GM12878 (cell line): ENCODE measurements around the gene EDC4. TPM values are rescaled to one million over a fixed set of nuclear protein-coding genes. Genes with fewer than 3 reads are reported as not detected.

Experiments
- ATAC-seq: fragments of 200-7000 bp; cut with Tn5 transposase; 3 replicates; pipeline ENCODE4 v1.9.1; 2020; ENCODE audit warnings: mild to moderate bottlenecking, moderate library complexity
- BruUV-seq: library from RNA; stranded (reverse); fragments of 400-500 nt; replicated peaks from 2 replicates; lab custom pipeline; 2021; lab: Mats Ljungman, UMichigan
- CTCF ChIA-PET: fragments of 300-600 bp; sonication (Branson Sonifier 250); formaldehyde crosslinking; extraction: SDS; loops from one replicate; lab custom pipeline; 2021; ENCODE audit warnings: inconsistent platforms; lab: Yijun Ruan, JAX
- POLR2A ChIA-PET: fragments of 350-600 bp; formaldehyde crosslinking; extraction: SDS; loops from one replicate; lab custom pipeline; 2021; ENCODE audit warnings: inconsistent platforms; lab: Charles Lee
- RAD21 ChIA-PET: fragments of 300-600 bp; sonication (Branson Sonifier 250); formaldehyde crosslinking; loops from one replicate; lab custom pipeline; 2023; ENCODE audit warnings: antibody characterized with exemption; ENCODE audit not compliant: unreplicated experiment; lab: Charles Lee
- SMC1A ChIA-PET: fragments of 300-600 bp; sonication (Branson Sonifier 250); formaldehyde crosslinking; loops from one replicate; lab custom pipeline; 2023; ENCODE audit not compliant: unreplicated experiment, uncharacterized antibody; lab: Charles Lee
- DNase-seq: peaks from one replicate; pipeline ENCODE4 v3.0.0-alpha.2; 2011; ENCODE audit warnings: low read depth, low spot score
- FAIRE-seq: peaks from 3 replicates; lab custom pipeline; 2011; peaks lifted over from hg19 to GRCh38; lab: Jason Lieb, UNC
- H2AFZ ChIP-seq: 2 replicates; pipeline ENCODE4 v1.6.0; 2011; ENCODE audit warnings: low read depth, low read length, control low read depth; ENCODE audit not compliant: control insufficient read depth
- H3K27ac ChIP-seq: 2 replicates; pipeline ENCODE4 v1.5.1; 2011; ENCODE audit warnings: control low read depth; ENCODE audit not compliant: control insufficient read depth, insufficient read depth
- H3K27me3 ChIP-seq, 2 experiments: replicated peaks in 1 of 2; 2 replicates each; pipeline versions ENCODE4 v1.6.0 to v1.6.1; 2011; ENCODE audit warnings: low read length in 1 of 2; ENCODE audit not compliant: control insufficient read depth in 2 of 2, insufficient read depth in 2 of 2
- H3K36me3 ChIP-seq, 2 experiments: 2 replicates each; pipeline ENCODE4 v1.5.1; 2011; ENCODE audit warnings: low read length in 1 of 2; ENCODE audit not compliant: control insufficient read depth in 2 of 2, insufficient read depth in 2 of 2
- H3K4me1 ChIP-seq: 2 replicates; pipeline ENCODE4 v1.6.1; 2011; ENCODE audit warnings: mild to moderate bottlenecking, low read length, moderate library complexity, mixed read lengths; ENCODE audit not compliant: control insufficient read depth, insufficient read depth
- H3K4me2 ChIP-seq: 2 replicates; pipeline ENCODE4 v1.6.0; 2011; ENCODE audit warnings: control low read depth; ENCODE audit not compliant: control insufficient read depth, insufficient read depth
- H3K4me3 ChIP-seq: fragments of 200-600 bp; sonication (generic); 2 replicates; pipeline ENCODE4 v1.5.1; 2016
- H3K79me2 ChIP-seq: 2 replicates; pipeline ENCODE4 v1.6.0; 2011; ENCODE audit warnings: low read length; ENCODE audit not compliant: control insufficient read depth, insufficient read depth
- H3K9ac ChIP-seq: 2 replicates; pipeline ENCODE4 v1.8.0; 2011; ENCODE audit warnings: low read length, control low read depth, mixed read lengths; ENCODE audit not compliant: control insufficient read depth, insufficient read depth
- H3K9me3 ChIP-seq: replicated peaks from 3 replicates; pipeline ENCODE4 v1.5.1; 2011; ENCODE audit warnings: mild to moderate bottlenecking, low read length; ENCODE audit not compliant: control insufficient read depth, insufficient read depth
- H4K20me1 ChIP-seq: 2 replicates; pipeline ENCODE4 v1.6.0; 2011; ENCODE audit not compliant: control insufficient read depth, insufficient read depth
- DPF2 ChIP-seq: fragments of 450-650 bp; IDR thresholded peaks from 2 replicates; pipeline ENCODE4 v1.6.1; 2017; ENCODE audit warnings: mild to moderate bottlenecking
- GABPA ChIP-seq: IDR thresholded peaks from 2 replicates; pipeline ENCODE4 v1.6.1; 2014; ENCODE audit warnings: antibody characterized with exemption, low read depth, mild to moderate bottlenecking, inconsistent platforms
- HDAC6 ChIP-seq: fragments of 200-600 bp; sonication (generic); IDR thresholded peaks from one replicate; pipeline ENCODE4 v1.8.0; 2017; ENCODE audit warnings: antibody characterized with exemption; ENCODE audit not compliant: unreplicated experiment
- POU2F2 ChIP-seq: IDR thresholded peaks from 3 replicates; pipeline ENCODE4 v1.6.1; 2011; ENCODE audit warnings: low read depth, mild to moderate bottlenecking, low read length, borderline replicate concordance
- RFX5 ChIP-seq: IDR thresholded peaks from 2 replicates; pipeline ENCODE4 v1.6.1; 2011; ENCODE audit warnings: low read depth, low read length, improper control_type of control experiment
- STAT3 ChIP-seq: IDR thresholded peaks from 2 replicates; pipeline ENCODE4 v1.6.1; 2011; ENCODE audit warnings: low read depth, low read length, improper control_type of control experiment
- ZNF207 ChIP-seq: fragments of 450-650 bp; IDR thresholded peaks from 2 replicates; pipeline ENCODE4 v1.6.1; 2014; ENCODE audit warnings: antibody characterized with exemption, mild to moderate bottlenecking, borderline replicate concordance
- ZNF217 ChIP-seq: fragments of 450-650 bp; IDR thresholded peaks from 2 replicates; pipeline ENCODE4 v1.6.1; 2017; ENCODE audit warnings: antibody characterized with exemption, mild to moderate bottlenecking
- ZNF622 ChIP-seq: fragments of 450-650 bp; IDR thresholded peaks from 2 replicates; pipeline ENCODE4 v1.6.1; 2017; ENCODE audit warnings: mild to moderate bottlenecking, inconsistent platforms
- WGBS: methylation state at CpG from one replicate; pipeline ENCODE4 v1.1.6; 2016; ENCODE audit warnings: low lambda C conversion rate; ENCODE audit not compliant: insufficient replicate concordance, insufficient coverage; ENCODE audit errors: missing lambda C conversion rate; 5-methylcytosine and 5-hydroxymethylcytosine counted together
- in situ Hi-C: fragments of 300-500 bp; cut with MboI; formaldehyde crosslinking; loops from 9 replicates; pipeline ENCODE4 v1.14.3; 2018; ENCODE audit warnings: mixed read lengths
- intact Hi-C: fragments of 100-400 bp; cut with micrococcal nuclease; formaldehyde crosslinking; loops from one replicate; pipeline ENCODE4 v1.14.2; 2022; ENCODE audit not compliant: unreplicated experiment
- polyA plus RNA-seq, 11 experiments: library from polyadenylated mRNA; depleted of rRNA in 4 of 11; unstranded in 6 of 11; stranded (reverse) in 5 of 11; fragments of >200 nt; fragmentation: Nextera tagmentation in 4 of 11; fragmentation: Illumina TruSeq in 1 of 11; extraction: Ambion mirVana in 4 of 11; extraction: Trizol in 1 of 11; gene quantifications; 1 replicate in 1 of 11; 2 replicates in 10 of 11; pipeline versions ENCODE4 v1.2.1 to v1.2.3, GENCODE V29; 2011 to 2016; ENCODE audit warnings: inconsistent platforms in 2 of 11, missing spikeins in 2 of 11, low read depth in 1 of 11
- total RNA-seq, 4 experiments: library from RNA; depleted of rRNA in 3 of 4; stranded (reverse); fragments of >200 nt in 3 of 4; fragmentation: Illumina TruSeq in 1 of 4; extraction: Trizol in 1 of 4; gene quantifications; 2 replicates each; pipeline versions ENCODE4 v1.2.1 to v1.2.3, GENCODE V29; 2013 to 2021

Gene EDC4
- total and polyA plus RNA-seq, 10 of the 15 experiments (the other 5 are each of a cell fraction or from before 2014, with no cell fraction given): 1.2 to 86.0 (median 53.4) TPM

GRCh38 chr16:67848118-67848517 is 24.7 kb upstream of the EDC4 start:
- Histone ChIP-seq H3K27me3 (no peaks in the 10 kb centered on the region), H3K4me2 (peak overlapping the region; percentile 90), H3K79me2 (peaks cover 66% of the 10 kb centered on the region), H3K27ac (peak overlapping the region; percentile 81; the same call in 1 of the 2 replicates), H3K4me3 (peak overlapping the region; percentile 84), H2AFZ (no peak overlapping the region), H3K9me3 (no peaks in the 10 kb centered on the region), H3K36me3 (peaks cover 0 to 7% of the 10 kb centered on the region in 2 experiments; a peak in 2 of 4 replicates), H3K9ac (peak overlapping the region; percentile 77), H4K20me1 (no peaks in the 10 kb centered on the region), H3K4me1 (peaks cover 26% of the 10 kb centered on the region)
- no peak for ATAC-seq
- in situ Hi-C loops (no loop called here), intact Hi-C loops (no loop called here)
- ChIA-PET RAD21 (interaction anchor here (1.4 to 1.5 kb wide), 2 partner anchors 35 to 42 kb away, joined by 3 to 5 read pairs; partner anchors contain the start of genes RANBP10 and TSNAXIP1), SMC1A (interaction anchor here (1.1 to 1.2 kb wide), 2 partner anchors 15 to 23 kb away, joined by 3 read pairs; no protein-coding TSS in a partner anchor), CTCF (interaction anchor here (0.6 to 1.3 kb wide), 3 partner anchors 9 to 36 kb away, joined by 3 to 5 read pairs (median 4); no protein-coding TSS in a partner anchor), POLR2A (interaction anchor here (1.0 to 1.2 kb wide), 2 partner anchors 14 to 33 kb away, joined by 3 read pairs; no protein-coding TSS in a partner anchor)
- TF ChIP-seq STAT3: no peak
- TF ChIP-seq ZNF622: no peak
- no peak for TF ChIP-seq DPF2
- no peak for TF ChIP-seq HDAC6
- no peak for TF ChIP-seq ZNF207
- no peak for TF ChIP-seq POU2F2
- no peak for TF ChIP-seq GABPA
- no peak for TF ChIP-seq RFX5
- no peak for TF ChIP-seq ZNF217
- no peak for FAIRE-seq
- 97% methylated on average over 11 of the region's 11 CpGs for WGBS
- BruUV-seq: no TSS peak
- no peak for DNase-seq
